Dedifferentiated amniotic fluid mesenchymal stem cell (primary cell): ENCODE measurements around the gene SLC16A8.

Source experiments
- DNase-seq: peaks from one replicate; pipeline ENCODE4 v3.0.0-alpha.2; 2016; ENCODE audit errors: extremely low spot score

Gene SLC16A8

GRCh38 chr22:38073150-38074130 lies 10.5 kb downstream of the SLC16A8 start:
- DNase-seq = no peak

GRCh38 chr22:38072322-38073149 lies 11.4 kb downstream of the SLC16A8 start:
- DNase-seq = no peak

GRCh38 chr22:38071421-38072321 lies 12.3 kb downstream of the SLC16A8 start:
- no peak for DNase-seq

- no peak for DNase-seq
These were observed 13.6 kb downstream of the SLC16A8 start for GRCh38 chr22:38070250-38070921.

GRCh38 chr22:38069372-38070249 lies 14.4 kb downstream of the SLC16A8 start:
- no peak for DNase-seq

- DNase-seq = no peak
These were observed 15.2 kb downstream of the SLC16A8 start for GRCh38 chr22:38068641-38069371.

DNA sequence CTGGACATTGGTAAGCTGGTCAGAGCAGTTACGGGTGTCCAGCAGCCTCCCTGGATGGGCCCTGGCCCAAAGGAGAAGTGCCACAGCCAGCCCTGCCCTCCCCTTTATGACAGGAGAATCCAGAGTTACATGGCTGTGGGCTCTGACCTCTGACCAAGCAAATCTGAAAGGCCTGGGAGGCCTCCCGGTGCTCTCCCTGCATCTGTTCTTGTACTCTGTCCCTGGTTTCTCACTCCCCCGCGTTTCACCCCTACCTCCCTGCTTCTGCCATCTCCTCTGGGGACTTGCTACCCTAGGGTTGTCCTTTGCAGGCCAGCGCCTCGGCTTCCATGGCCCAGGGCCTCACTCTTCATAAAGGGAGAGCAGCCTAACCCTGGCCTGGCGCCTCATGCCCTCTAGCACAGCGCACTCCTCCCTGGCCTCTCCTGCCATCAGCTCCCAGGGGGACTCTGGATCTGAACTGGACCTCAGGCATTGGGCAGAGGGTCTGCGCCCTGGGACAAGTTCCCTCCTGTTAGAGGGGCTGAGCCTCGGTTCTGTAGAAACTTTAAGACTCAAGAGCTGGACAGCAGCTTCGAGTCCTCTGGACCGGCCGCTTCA lies 16.1 kb downstream of the SLC16A8 start:
- DNase-seq = no peak

- no peak for DNase-seq
These were observed 17.0 kb downstream of the SLC16A8 start for GRCh38 chr22:38067028-38067415.

GRCh38 chr22:38066381-38067027 lies 17.5 kb downstream of the SLC16A8 start:
- DNase-seq = no peak

DNA sequence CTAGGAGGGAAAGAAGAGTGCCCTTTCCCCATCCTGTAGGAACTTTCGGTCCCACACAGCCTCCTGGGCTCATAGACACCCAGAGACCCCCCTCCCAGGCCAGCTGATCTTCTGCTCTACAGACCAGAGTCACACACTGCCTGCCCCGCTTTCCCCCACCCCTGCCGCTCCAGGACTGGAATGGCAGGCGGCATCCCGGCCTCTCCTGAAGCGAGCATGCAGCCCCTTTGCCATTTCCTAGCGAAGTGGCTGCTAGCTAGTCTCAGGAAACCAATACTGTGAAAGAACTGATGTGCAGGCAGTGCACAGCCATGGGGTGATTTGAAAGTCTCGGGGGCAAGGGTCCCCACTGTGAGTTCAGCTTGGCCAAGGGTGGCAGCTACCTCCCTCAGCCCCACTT lies 18.4 kb downstream of the SLC16A8 start:
- DNase-seq = no peak

DNA sequence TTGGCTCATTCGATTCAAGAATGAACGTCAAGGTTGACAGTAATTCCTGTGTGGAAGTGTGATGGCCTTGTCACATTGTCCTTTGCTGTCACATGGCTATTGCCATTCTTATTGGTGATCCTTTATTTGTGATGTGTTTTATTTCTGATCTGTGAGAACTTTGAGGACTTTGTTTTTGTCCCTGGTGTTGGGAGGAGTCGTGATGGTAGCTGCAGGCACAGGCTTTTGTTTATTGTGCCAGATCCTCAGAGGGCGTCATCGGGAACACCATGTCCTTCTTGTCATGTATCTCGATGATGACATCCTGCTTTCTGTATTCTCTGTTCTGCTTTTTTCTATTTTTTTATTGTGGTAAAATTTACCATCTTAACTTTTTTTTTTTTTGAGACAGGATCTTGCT lies 21.2 kb downstream of the SLC16A8 start:
- DNase-seq = no peak

DNA sequence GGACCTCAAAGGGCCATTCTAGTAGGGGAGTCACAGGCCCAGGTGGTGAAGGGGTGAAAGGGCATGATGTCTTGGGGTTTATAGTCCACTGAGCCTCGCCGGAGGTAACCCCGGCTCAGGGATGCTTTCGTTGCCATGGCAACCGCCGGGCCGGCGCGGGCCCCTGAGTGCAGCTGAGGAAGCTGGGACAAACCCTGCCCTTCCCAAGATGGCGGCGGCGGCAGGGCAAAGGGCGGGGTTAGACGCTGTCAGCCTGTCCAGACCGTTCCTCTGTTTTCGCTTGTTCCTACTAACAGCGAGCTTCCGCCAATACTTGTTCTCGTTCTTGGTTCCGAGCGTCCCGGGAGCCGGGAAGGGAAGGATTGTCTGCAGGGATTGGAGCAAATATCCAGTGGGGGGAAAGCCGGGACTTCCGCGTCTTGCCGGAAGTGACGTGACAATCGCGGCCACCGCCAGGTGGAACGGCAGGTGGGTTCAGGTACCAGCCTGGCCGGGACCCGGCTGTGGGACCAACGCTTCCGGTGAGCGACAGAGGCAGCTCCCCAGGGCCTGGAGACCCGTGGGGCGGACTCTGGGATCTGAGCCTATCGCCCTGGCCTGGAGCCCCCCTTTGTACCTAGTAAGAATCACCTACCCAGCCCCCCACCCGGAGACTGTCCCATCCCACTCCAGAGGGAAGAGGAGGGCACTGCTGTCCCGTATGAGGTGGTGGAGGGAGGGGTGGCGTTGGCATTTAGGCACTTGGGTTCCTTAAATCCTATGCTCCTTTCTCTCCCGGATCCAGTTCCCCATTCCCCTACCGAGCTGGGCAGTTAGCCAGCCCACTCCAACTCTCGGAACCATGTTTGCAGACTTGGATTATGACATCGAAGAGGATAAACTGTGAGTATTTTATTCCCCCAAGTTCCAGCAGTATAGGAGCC lies 26.8 kb downstream of the SLC16A8 start, which contains the start of gene PICK1:
TSS of gene PICK1 (plus strand) at position 436 of the 923 bp plus-strand sequence. CDS start at position 842, 406 bp downstream.
- peak; percentile 94 for DNase-seq

- peak; percentile 57 for DNase-seq
These were observed 31.8 kb downstream of the SLC16A8 start for GRCh38 chr22:38051900-38052862.

GRCh38 chr22:38051261-38051660 lies 32.7 kb downstream of the SLC16A8 start:
- no peak for DNase-seq

DNA sequence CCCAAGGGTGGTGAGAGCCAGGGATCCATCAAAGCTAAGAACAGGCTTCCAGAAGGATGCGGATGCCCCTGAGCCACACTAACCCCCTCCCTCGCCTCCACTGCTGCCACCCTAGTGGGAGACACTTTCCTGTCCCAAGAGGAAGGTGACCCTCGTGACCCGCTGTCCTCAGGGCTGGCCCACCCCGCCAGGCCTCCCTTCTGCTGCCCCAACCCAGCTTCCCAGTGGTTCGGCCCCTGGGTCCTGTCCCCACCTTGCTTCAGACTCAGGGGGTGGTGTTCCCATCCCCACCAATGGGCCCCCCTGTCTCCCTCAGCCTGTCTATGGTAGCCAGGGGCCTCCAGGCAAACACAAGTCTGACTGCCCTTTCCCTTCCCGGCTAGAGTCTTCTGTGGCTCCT lies 33.3 kb downstream of the SLC16A8 start:
- DNase-seq = no peak
